OCI-LY7 (cell line): Measurements from ENCODE around the gene UHRF1.

Experiments
- EZH2phosphoT487 ChIP-seq: fragments of 200-600 bp; sonication (generic); IDR thresholded peaks from 2 replicates; pipeline ENCODE4 v1.6.1; 2018; ENCODE audit warnings: low read depth, borderline replicate concordance, mild to moderate bottlenecking, mixed run types, antibody characterized with exemption, low read length, moderate library complexity, mixed read lengths
- TF ChIP-seq, protein P1 (sequence below): fragments of 200-600 bp; sonication (generic); conservative IDR thresholded peaks from 2 replicates; pipeline ENCODE4 v1.5.1; 2014; ENCODE audit warnings: mild to moderate bottlenecking, antibody characterized with exemption, low read length, moderate library complexity, mixed read lengths

DNA sequence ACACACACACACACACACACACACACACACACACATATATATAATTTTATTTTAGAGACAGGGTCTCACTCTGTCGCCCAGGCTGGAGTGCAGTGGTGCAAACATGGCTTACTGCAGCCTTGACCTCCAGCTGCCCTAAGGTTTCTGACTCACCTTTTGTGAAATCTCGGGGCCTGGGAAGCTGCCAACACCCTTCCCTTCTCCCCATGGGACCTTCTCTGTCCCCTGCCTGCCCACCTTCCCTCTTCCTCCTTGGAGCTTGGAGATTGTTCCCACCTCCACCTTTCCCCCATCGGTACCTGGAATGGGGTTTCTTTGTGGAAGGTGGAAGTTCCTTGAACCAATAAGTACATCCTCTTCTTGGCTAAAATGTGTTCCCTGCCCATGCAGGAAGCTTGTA lies 12.9 kb upstream of the UHRF1 start:
- TF ChIP-seq, protein P1, sequence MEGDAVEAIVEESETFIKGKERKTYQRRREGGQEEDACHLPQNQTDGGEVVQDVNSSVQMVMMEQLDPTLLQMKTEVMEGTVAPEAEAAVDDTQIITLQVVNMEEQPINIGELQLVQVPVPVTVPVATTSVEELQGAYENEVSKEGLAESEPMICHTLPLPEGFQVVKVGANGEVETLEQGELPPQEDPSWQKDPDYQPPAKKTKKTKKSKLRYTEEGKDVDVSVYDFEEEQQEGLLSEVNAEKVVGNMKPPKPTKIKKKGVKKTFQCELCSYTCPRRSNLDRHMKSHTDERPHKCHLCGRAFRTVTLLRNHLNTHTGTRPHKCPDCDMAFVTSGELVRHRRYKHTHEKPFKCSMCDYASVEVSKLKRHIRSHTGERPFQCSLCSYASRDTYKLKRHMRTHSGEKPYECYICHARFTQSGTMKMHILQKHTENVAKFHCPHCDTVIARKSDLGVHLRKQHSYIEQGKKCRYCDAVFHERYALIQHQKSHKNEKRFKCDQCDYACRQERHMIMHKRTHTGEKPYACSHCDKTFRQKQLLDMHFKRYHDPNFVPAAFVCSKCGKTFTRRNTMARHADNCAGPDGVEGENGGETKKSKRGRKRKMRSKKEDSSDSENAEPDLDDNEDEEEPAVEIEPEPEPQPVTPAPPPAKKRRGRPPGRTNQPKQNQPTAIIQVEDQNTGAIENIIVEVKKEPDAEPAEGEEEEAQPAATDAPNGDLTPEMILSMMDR, result no peak
- no peak for TF ChIP-seq EZH2phosphoT487
